K562 (cell line): Measurements from ENCODE around the gene SULT1A2. TPM values are rescaled to one million over a fixed set of nuclear protein-coding genes. Genes with fewer than 3 reads are reported as not detected.

ENCODE experiments used
- CHD1 ChIP-seq: fragments of 200-600 bp; sonication (generic); IDR thresholded peaks from one replicate; pipeline ENCODE4 v1.6.1; 2012; ENCODE audit warnings: mild to moderate bottlenecking, moderate library complexity, low read length, inconsistent platforms
- CREM ChIP-seq: IDR thresholded peaks from 2 replicates; pipeline ENCODE4 v1.6.1; 2014; ENCODE audit warnings: antibody characterized with exemption, low read depth
- EP300 ChIP-seq: IDR thresholded peaks from 2 replicates; pipeline ENCODE4 v1.6.1; 2012; ENCODE audit warnings: low read length, improper control_type of control experiment
- GABPA ChIP-seq: fragments of 200-800 bp; sonication (Bioruptor generic); conservative IDR thresholded peaks from 2 replicates; pipeline ENCODE4 v1.6.1; 2016; ENCODE audit warnings: low read depth, missing genetic modification characterization, missing compliant biosample characterization
- KDM1A ChIP-seq, 2 experiments: fragments of 450-650 bp; IDR thresholded peaks; 2 replicates each; pipeline ENCODE4 v1.6.1; 2016; ENCODE audit warnings: mild to moderate bottlenecking in 2 of 2
- NFIC ChIP-seq: fragments of 450-650 bp; IDR thresholded peaks from 2 replicates; pipeline ENCODE4 v1.6.1; 2017; ENCODE audit warnings: mild to moderate bottlenecking, inconsistent platforms
- PHB ChIP-seq: fragments of 250-450 bp; sonication (Bioruptor Pico); IDR thresholded peaks from 2 replicates; pipeline ENCODE4 v1.5.0; 2021
- POLR2AphosphoS5 ChIP-seq: IDR thresholded peaks from 2 replicates; pipeline ENCODE4 v1.6.1; 2011; ENCODE audit warnings: mild to moderate bottlenecking, low read depth, low read length, moderate library complexity; ENCODE audit not compliant: control insufficient read depth, insufficient read depth
- RBFOX2 ChIP-seq: fragments of 200-400 bp; formaldehyde crosslinking; IDR thresholded peaks from 2 replicates; pipeline ENCODE4 v1.6.1; 2017; ENCODE audit warnings: low read depth, mild to moderate bottlenecking, low read length, moderate library complexity
- SRSF1 ChIP-seq: fragments of 200-400 bp; formaldehyde crosslinking; IDR thresholded peaks from 2 replicates; pipeline ENCODE4 v1.6.1; 2017; ENCODE audit warnings: mild to moderate bottlenecking, low read depth, low read length, moderate library complexity
- TSC22D4 ChIP-seq: fragments of 450-650 bp; IDR thresholded peaks from 2 replicates; pipeline ENCODE4 v1.6.1; 2016; ENCODE audit warnings: missing genetic modification characterization, missing biosample characterization, control low read depth
- XRCC5 ChIP-seq: fragments of 200-400 bp; formaldehyde crosslinking; IDR thresholded peaks from 2 replicates; pipeline ENCODE4 v1.6.1; 2017; ENCODE audit warnings: low read depth, mild to moderate bottlenecking, low read length
- ZBTB17 ChIP-seq: fragments of 450-650 bp; formaldehyde crosslinking; IDR thresholded peaks from 2 replicates; pipeline ENCODE4 v1.4.0; 2020; ENCODE audit warnings: mild to moderate bottlenecking
- polyA plus RNA-seq, 8 experiments: library from polyadenylated mRNA; depleted of rRNA in 4 of 8; stranded (reverse) in 5 of 8; unstranded in 3 of 8; fragments of >200 nt; fragmentation: Nextera tagmentation in 2 of 8; fragmentation: Illumina TruSeq in 1 of 8; extraction: Ambion mirVana in 2 of 8; extraction: Trizol in 1 of 8; gene quantifications; 2 replicates each; pipeline versions ENCODE4 v1.2.1 to v1.2.3, GENCODE V29; 2011 to 2014; ENCODE audit warnings: inconsistent platforms in 1 of 8, missing spikeins in 1 of 8
- total RNA-seq, 7 experiments: library from RNA; depleted of rRNA in 6 of 7; stranded (reverse); fragments of >200 nt in 6 of 7; fragmentation: Illumina TruSeq in 2 of 7; extraction: Trizol in 2 of 7; gene quantifications; 2 replicates each; pipeline versions ENCODE4 v1.2.1 to v1.2.3, GENCODE V29; 2011 to 2021; ENCODE audit warnings: low replicate concordance in 1 of 7
- TF ChIP-seq, protein P1 (sequence below): fragments of 250-450 bp; sonication (Bioruptor Pico); IDR thresholded peaks from 2 replicates; pipeline ENCODE4 v1.5.0; 2021
- TF ChIP-seq, protein P2 (sequence below): fragments of 450-650 bp; formaldehyde crosslinking; IDR thresholded peaks from 2 replicates; pipeline ENCODE4 v1.4.0; 2020; ENCODE audit warnings: mild to moderate bottlenecking, moderate library complexity
- TF ChIP-seq, protein P3 (sequence below): fragments of 450-650 bp; formaldehyde crosslinking; IDR thresholded peaks from 2 replicates; pipeline ENCODE4 v1.4.0; 2020; ENCODE audit warnings: mild to moderate bottlenecking, mixed read lengths
- TF ChIP-seq, protein P4 (sequence below): fragments of 250-450 bp; sonication (Bioruptor Pico); IDR thresholded peaks from 2 replicates; pipeline ENCODE4 v1.4.0; 2020; ENCODE audit warnings: mild to moderate bottlenecking, moderate library complexity
- TF ChIP-seq, protein P5 (sequence below): fragments of 250-450 bp; sonication (Bioruptor Pico); IDR thresholded peaks from 2 replicates; pipeline ENCODE4 v1.8.0; 2022; ENCODE audit warnings: inconsistent platforms, mild to moderate bottlenecking, moderate library complexity, borderline replicate concordance

The SULT1A2 gene
- total and polyA plus RNA-seq, 9 of the 15 experiments (the other 6 are each of a cell fraction or from before 2014, with no cell fraction given), result 0.73 to 3.2 (median 1.7) TPM

DNA sequence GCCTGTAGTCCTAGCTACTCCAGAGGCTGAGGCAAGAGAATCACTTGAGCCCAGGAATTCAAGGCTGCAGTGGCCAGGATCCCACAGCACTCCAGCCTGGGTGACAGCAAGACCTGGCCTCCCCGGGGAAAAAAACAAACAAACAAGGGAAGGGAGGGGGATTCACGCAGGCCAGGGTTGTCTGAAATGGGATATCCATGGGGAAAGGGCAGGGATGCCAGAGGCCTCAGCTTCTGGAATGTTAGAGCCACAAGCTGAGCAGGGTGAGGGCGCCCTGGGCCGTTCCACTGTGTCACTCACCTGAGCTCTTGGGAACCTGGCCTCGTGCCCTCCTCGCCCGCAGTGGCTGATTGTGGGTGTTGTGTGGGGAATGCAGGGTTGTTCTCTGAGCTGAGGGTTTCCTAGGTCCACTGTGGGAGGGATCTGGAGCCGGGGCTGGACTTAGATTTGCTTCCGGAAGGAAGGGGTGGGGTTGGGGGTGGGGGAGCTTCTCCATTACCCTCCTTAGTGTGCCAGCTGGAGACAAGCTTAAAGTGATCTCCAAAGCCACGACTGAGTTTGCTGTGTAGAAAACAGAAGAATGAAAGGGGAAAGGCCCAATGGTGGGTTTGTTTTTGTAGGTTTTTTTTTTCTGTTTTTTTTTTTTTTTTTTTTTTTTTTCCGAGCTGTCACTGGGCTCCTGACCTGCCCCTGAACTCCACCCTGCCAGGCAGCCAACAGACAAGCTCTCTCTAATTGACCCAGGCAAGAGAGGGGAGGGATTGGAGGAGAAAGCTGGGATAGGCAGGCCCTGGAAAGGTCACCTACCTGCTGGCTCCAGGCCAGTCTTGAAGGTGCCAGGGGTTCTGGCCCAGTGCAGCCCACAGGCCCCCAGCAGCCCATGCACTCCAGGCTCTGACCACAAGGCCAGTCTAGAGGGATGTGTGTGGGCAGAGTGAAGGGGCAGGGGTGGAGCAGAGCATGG lies 13.1 kb upstream of the SULT1A2 start, which contains the start of gene SULT1A1 (continued):
- TF ChIP-seq POLR2AphosphoS5, result no peak
- TF ChIP-seq PHB, result no peak
- peak; percentile 44; the same call in 1 of the 2 replicates for TF ChIP-seq RBFOX2
- TF ChIP-seq KDM1A (IDR thresholded peaks at IDR 0.05), result no peak
- TF ChIP-seq CHD1, result no peak
- TF ChIP-seq, protein P1, sequence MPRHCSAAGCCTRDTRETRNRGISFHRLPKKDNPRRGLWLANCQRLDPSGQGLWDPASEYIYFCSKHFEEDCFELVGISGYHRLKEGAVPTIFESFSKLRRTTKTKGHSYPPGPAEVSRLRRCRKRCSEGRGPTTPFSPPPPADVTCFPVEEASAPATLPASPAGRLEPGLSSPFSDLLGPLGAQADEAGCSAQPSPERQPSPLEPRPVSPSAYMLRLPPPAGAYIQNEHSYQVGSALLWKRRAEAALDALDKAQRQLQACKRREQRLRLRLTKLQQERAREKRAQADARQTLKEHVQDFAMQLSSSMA (CRISPR knock-in tag), result no peak
- TF ChIP-seq GABPA (tag), result peak; percentile 65
- TF ChIP-seq EP300, result no peak
- TF ChIP-seq, protein P2, sequence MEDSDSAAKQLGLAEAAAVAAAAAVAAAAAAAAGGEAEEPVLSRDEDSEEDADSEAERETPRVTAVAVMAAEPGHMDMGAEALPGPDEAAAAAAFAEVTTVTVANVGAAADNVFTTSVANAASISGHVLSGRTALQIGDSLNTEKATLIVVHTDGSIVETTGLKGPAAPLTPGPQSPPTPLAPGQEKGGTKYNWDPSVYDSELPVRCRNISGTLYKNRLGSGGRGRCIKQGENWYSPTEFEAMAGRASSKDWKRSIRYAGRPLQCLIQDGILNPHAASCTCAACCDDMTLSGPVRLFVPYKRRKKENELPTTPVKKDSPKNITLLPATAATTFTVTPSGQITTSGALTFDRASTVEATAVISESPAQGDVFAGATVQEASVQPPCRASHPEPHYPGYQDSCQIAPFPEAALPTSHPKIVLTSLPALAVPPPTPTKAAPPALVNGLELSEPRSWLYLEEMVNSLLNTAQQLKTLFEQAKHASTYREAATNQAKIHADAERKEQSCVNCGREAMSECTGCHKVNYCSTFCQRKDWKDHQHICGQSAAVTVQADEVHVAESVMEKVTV, result no peak
- TF ChIP-seq, protein P3, sequence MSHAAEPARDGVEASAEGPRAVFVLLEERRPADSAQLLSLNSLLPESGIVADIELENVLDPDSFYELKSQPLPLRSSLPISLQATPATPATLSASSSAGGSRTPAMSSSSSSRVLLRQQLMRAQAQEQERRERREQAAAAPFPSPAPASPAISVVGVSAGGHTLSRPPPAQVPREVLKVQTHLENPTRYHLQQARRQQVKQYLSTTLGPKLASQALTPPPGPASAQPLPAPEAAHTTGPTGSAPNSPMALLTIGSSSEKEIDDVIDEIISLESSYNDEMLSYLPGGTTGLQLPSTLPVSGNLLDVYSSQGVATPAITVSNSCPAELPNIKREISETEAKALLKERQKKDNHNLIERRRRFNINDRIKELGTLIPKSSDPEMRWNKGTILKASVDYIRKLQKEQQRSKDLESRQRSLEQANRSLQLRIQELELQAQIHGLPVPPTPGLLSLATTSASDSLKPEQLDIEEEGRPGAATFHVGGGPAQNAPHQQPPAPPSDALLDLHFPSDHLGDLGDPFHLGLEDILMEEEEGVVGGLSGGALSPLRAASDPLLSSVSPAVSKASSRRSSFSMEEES (CRISPR knock-in tag), result no peak
- no peak for TF ChIP-seq SRSF1
- TF ChIP-seq, protein P4, sequence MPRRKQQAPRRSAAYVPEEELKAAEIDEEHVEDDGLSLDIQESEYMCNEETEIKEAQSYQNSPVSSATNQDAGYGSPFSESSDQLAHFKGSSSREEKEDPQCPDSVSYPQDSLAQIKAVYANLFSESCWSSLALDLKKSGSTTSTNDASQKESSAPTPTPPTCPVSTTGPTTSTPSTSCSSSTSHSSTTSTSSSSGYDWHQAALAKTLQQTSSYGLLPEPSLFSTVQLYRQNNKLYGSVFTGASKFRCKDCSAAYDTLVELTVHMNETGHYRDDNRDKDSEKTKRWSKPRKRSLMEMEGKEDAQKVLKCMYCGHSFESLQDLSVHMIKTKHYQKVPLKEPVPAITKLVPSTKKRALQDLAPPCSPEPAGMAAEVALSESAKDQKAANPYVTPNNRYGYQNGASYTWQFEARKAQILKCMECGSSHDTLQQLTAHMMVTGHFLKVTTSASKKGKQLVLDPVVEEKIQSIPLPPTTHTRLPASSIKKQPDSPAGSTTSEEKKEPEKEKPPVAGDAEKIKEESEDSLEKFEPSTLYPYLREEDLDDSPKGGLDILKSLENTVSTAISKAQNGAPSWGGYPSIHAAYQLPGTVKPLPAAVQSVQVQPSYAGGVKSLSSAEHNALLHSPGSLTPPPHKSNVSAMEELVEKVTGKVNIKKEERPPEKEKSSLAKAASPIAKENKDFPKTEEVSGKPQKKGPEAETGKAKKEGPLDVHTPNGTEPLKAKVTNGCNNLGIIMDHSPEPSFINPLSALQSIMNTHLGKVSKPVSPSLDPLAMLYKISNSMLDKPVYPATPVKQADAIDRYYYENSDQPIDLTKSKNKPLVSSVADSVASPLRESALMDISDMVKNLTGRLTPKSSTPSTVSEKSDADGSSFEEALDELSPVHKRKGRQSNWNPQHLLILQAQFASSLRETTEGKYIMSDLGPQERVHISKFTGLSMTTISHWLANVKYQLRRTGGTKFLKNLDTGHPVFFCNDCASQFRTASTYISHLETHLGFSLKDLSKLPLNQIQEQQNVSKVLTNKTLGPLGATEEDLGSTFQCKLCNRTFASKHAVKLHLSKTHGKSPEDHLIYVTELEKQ (CRISPR knock-in tag), result no peak
- TF ChIP-seq ZBTB17 (CRISPR knock-in tag), result peak; percentile 45; the same call in 1 of the 2 replicates
- TF ChIP-seq, protein P5, sequence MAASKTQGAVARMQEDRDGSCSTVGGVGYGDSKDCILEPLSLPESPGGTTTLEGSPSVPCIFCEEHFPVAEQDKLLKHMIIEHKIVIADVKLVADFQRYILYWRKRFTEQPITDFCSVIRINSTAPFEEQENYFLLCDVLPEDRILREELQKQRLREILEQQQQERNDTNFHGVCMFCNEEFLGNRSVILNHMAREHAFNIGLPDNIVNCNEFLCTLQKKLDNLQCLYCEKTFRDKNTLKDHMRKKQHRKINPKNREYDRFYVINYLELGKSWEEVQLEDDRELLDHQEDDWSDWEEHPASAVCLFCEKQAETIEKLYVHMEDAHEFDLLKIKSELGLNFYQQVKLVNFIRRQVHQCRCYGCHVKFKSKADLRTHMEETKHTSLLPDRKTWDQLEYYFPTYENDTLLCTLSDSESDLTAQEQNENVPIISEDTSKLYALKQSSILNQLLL (CRISPR knock-in tag), result no peak
- peak; percentile 47; the same call in 1 of the 2 replicates for TF ChIP-seq NFIC
- no peak for TF ChIP-seq TSC22D4 (tag)
- no peak for TF ChIP-seq CREM
- no peak for TF ChIP-seq XRCC5
